G401.6 (cell line): Measurements from ENCODE around the gene NOX4.
"Not testable (repeated sequence)": the region's sequence is repeated elsewhere in the genome, so short reads cannot be mapped to it uniquely, and the experiment has no call there.

Source experiments
- FAIRE-seq: peaks from 2 replicates; lab custom pipeline; 2012; peaks lifted over from hg19 to GRCh38; lab: Jason Lieb, UNC

NOX4 gene

GRCh38 chr11:89295023-89295422 lies 196.2 kb downstream of the NOX4 start:
- FAIRE-seq: not testable (repeated sequence)

GRCh38 chr11:89293965-89294679 lies 197.1 kb downstream of the NOX4 start:
- no peak for FAIRE-seq

- not testable (repeated sequence) for FAIRE-seq
Observed at GRCh38 chr11:89288004-89288403, 203.2 kb downstream of the NOX4 start.

GRCh38 chr11:89286601-89287000 lies 204.6 kb downstream of the NOX4 start:
- not testable (repeated sequence) for FAIRE-seq

- FAIRE-seq: not testable (repeated sequence)
Observed at GRCh38 chr11:89281032-89281677, 210.0 kb downstream of the NOX4 start.

- no peak for FAIRE-seq
Observed at GRCh38 chr11:89279176-89279575, 212.0 kb downstream of the NOX4 start.

- no peak for FAIRE-seq
Observed at GRCh38 chr11:89275966-89276365, 215.2 kb downstream of the NOX4 start.
